Measurements from ENCODE around the gene MYL12B. TPM values are rescaled to one million over a fixed set of nuclear protein-coding genes. Genes with fewer than 3 reads are reported as not detected.

MYL12B gene
- total RNA-seq, 2 experiments from 2014 or later = 230 to 260 TPM

- intact Hi-C loops (cut with micrococcal nuclease; ENCODE audit: unreplicated experiment) = no loop called here
- no peak for DNase-seq (ENCODE audit: low spot score)
- Histone ChIP-seq H3K4me2 (ENCODE audit: low read length) (peak overlapping the region; percentile 93), H3K4me3 (ENCODE audit: low read depth, low read length, poor library complexity, severe bottlenecking) (no peak overlapping the region), H3K9me2 (ENCODE audit: insufficient read depth, low read length) (no peaks in the 10 kb centered on the region), H3K4me1 (ENCODE audit: insufficient read depth, low read length, poor library complexity, severe bottlenecking) (peaks cover 68% of the 10 kb centered on the region), H2AFZ (ENCODE audit: low read length) (no peak overlapping the region), H3K36me3 (ENCODE audit: insufficient read depth, low read length) (peaks cover 34% of the 10 kb centered on the region), H4K20me1 (ENCODE audit: insufficient read depth, low read length) (peaks cover 24% of the 10 kb centered on the region; the same call in 1 of the 2 replicates), H3K79me2 (ENCODE audit: insufficient read depth, low read depth, low read length) (peaks cover 100% of the 10 kb centered on the region), H3K27ac (ENCODE audit: low read depth, low read length, poor library complexity, severe bottlenecking) (no peak overlapping the region), H3K9me3 (ENCODE audit: low read length) (no peaks in the 10 kb centered on the region)
- TF ChIP-seq EZH2phosphoT487 (IDR thresholded peaks at IDR 0.05; ENCODE audit: borderline replicate concordance, low read depth, low read length) = no peak
- TF ChIP-seq, protein P1, sequence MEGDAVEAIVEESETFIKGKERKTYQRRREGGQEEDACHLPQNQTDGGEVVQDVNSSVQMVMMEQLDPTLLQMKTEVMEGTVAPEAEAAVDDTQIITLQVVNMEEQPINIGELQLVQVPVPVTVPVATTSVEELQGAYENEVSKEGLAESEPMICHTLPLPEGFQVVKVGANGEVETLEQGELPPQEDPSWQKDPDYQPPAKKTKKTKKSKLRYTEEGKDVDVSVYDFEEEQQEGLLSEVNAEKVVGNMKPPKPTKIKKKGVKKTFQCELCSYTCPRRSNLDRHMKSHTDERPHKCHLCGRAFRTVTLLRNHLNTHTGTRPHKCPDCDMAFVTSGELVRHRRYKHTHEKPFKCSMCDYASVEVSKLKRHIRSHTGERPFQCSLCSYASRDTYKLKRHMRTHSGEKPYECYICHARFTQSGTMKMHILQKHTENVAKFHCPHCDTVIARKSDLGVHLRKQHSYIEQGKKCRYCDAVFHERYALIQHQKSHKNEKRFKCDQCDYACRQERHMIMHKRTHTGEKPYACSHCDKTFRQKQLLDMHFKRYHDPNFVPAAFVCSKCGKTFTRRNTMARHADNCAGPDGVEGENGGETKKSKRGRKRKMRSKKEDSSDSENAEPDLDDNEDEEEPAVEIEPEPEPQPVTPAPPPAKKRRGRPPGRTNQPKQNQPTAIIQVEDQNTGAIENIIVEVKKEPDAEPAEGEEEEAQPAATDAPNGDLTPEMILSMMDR (conservative IDR thresholded peaks at IDR 0.05; ENCODE audit: low read length) = no peak
- no TSS peak for BruUV-seq (replicated peaks)
- POLR2A ChIA-PET = interaction anchor here (0.9 kb wide), 1 partner anchor 18 kb away, joined by 3 read pairs; no protein-coding TSS in a partner anchor
- CTCF ChIA-PET (ENCODE audit: unreplicated experiment) = no interaction called here
These were observed 6.4 kb downstream of the MYL12B start for GRCh38 chr18:3268306-3268705.

GRCh38 chr18:3269241-3269913, 7.4 kb downstream of the MYL12B start:
- intact Hi-C loops (cut with micrococcal nuclease; ENCODE audit: unreplicated experiment) = no loop called here
- TF ChIP-seq EZH2phosphoT487 (IDR thresholded peaks at IDR 0.05; ENCODE audit: borderline replicate concordance, low read depth, low read length) = no peak
- TF ChIP-seq, protein P1 (conservative IDR thresholded peaks at IDR 0.05; ENCODE audit: low read length) = no peak
- H3K4me3 ChIP-seq (ENCODE audit: low read depth, low read length, poor library complexity, severe bottlenecking) = no peak overlapping the region
- peaks cover 65% of the 10 kb centered on the region for H3K4me1 ChIP-seq (ENCODE audit: insufficient read depth, low read length, poor library complexity, severe bottlenecking)
- ChIA-PET POLR2A (interaction anchor here (0.9 kb wide), 1 partner anchor 19 kb away, joined by 3 read pairs; no protein-coding TSS in a partner anchor), CTCF (ENCODE audit: unreplicated experiment) (no interaction called here)
- H3K79me2 ChIP-seq (ENCODE audit: insufficient read depth, low read depth, low read length) = peaks cover 100% of the 10 kb centered on the region
- no peak overlapping the region for H2AFZ ChIP-seq (ENCODE audit: low read length)
- H3K36me3 ChIP-seq (ENCODE audit: insufficient read depth, low read length) = peaks cover 45% of the 10 kb centered on the region
- BruUV-seq (replicated peaks) = no TSS peak
- H3K4me2 ChIP-seq (ENCODE audit: low read length) = peak overlapping the region; percentile 93; the same call in 1 of the 2 replicates
- H4K20me1 ChIP-seq (ENCODE audit: insufficient read depth, low read length) = peaks cover 17% of the 10 kb centered on the region; the same call in 1 of the 2 replicates
- no peak overlapping the region for H3K27ac ChIP-seq (ENCODE audit: low read depth, low read length, poor library complexity, severe bottlenecking)
- no peak for DNase-seq (ENCODE audit: low spot score)
- H3K9me3 ChIP-seq (ENCODE audit: low read length) = no peaks in the 10 kb centered on the region
- H3K9me2 ChIP-seq (ENCODE audit: insufficient read depth, low read length) = no peaks in the 10 kb centered on the region

DNA sequence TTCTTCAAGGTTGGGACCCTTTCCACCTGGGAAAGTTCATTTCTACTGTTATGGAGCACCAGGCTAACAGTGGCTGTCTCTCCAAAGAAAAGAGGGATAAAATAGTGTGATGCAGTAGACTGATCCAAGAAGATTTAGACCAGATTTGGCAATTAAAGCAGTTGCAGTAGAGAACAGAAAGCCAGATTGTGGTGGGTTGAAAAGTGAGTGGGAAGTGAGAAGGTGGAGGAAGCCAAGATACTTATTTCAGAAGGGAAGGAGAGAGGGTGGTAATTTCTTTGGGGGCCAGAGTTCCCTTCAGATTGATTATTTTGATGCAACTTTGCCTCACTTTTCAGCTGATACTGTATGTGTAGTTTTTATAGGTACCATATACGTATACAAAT, 8.0 kb downstream of the MYL12B start:
- Histone ChIP-seq H3K9me3 (ENCODE audit: low read length) (no peaks in the 10 kb centered on the region), H4K20me1 (ENCODE audit: insufficient read depth, low read length) (peaks cover 17% of the 10 kb centered on the region; the same call in 1 of the 2 replicates), H3K4me3 (ENCODE audit: low read depth, low read length, poor library complexity, severe bottlenecking) (no peak overlapping the region), H3K9me2 (ENCODE audit: insufficient read depth, low read length) (no peaks in the 10 kb centered on the region), H3K79me2 (ENCODE audit: insufficient read depth, low read depth, low read length) (peaks cover 95% of the 10 kb centered on the region), H3K36me3 (ENCODE audit: insufficient read depth, low read length) (peaks cover 50% of the 10 kb centered on the region), H3K4me1 (ENCODE audit: insufficient read depth, low read length, poor library complexity, severe bottlenecking) (peaks cover 60% of the 10 kb centered on the region), H3K4me2 (ENCODE audit: low read length) (no peak overlapping the region), H3K27ac (ENCODE audit: low read depth, low read length, poor library complexity, severe bottlenecking) (no peak overlapping the region), H2AFZ (ENCODE audit: low read length) (no peak overlapping the region)
- BruUV-seq (replicated peaks) = no TSS peak
- no peak for DNase-seq (ENCODE audit: low spot score)
- TF ChIP-seq, protein P1 (conservative IDR thresholded peaks at IDR 0.05; ENCODE audit: low read length) = no peak
- TF ChIP-seq EZH2phosphoT487 (IDR thresholded peaks at IDR 0.05; ENCODE audit: borderline replicate concordance, low read depth, low read length) = no peak
- ChIA-PET POLR2A (interaction anchor here (1.4 kb wide), 1 partner anchor 184 kb away, joined by 3 read pairs; no protein-coding TSS in a partner anchor), CTCF (ENCODE audit: unreplicated experiment) (no interaction called here)
- intact Hi-C loops (cut with micrococcal nuclease; ENCODE audit: unreplicated experiment) = no loop called here

Measured in OCI-LY7 (cell line).